GM10847 (cell line): ENCODE measurements around the gene FASN.

Experiments used
- POLR2A ChIP-seq: IDR thresholded peaks from 2 replicates; pipeline ENCODE4 v1.6.1; 2011; ENCODE audit not compliant: insufficient read length; ENCODE audit errors: extremely low read depth

Gene FASN

GRCh38 chr17:82039695-82040299 is 58.2 kb downstream of the FASN start:
- no peak for TF ChIP-seq POLR2A

DNA sequence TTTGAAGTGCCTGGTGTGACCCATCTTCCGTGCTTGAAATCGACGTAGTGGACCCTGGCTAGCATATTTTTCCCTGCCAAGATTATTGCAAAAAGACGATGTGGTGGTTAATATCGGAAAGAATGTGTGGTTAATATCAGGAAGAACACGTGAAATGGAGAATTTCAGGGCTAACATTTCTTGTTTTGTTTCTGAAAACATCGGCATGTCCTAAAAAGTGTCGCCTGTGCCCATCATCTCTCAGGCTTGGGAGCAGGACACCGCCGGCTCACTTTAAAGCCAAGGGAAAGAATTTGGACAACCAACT is 60.2 kb downstream of the FASN start:
- no peak for TF ChIP-seq POLR2A

DNA sequence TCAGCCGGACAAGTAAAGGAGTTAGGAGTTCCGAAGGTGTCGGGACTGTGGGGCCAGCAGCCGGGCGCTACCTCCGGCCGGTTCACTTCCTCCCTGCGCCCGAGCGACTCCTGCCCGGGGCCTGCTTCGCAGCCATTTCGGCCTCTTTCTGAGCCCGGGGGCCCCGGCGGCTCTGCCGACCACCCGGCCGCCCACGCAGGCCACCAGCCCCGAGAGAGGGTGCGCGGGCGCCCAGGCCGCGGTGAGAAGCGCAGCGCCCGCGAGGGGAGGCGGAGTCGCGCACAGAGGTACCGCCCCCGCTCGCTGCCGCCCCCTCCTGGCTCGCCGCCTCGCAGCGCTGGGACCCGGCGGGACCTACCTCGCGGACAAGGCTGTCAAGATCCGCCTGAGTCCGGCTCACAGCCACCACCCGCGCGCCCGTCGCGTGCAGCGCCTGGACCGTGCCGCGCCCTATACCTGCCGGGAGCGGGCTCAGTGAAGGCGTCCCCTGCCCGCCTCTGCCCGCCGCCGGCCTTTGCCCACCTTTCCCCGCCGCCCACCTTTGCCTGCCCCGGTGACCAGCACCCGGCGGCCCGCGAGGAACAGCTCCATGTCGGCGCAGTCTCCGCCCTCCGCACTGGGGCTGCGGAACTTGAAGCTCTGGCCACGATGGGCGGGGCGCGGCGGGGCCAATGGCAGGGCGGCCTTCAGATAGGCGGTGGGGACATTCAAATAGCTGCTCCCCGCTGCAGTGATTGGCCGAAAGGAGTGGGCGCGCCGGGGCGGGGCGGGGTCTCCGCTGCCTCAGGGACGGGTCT is 60.7 kb downstream of the FASN start, which contains the start of gene DCXR:
Gene DCXR (minus strand): TSS at position 606 of the 797 bp plus-strand sequence. CDS start 15 bp downstream, at position 591.
- peak; percentile 98 for TF ChIP-seq POLR2A

- TF ChIP-seq POLR2A = no peak
Observed at GRCh38 chr17:82036634-82037091, 61.4 kb downstream of the FASN start.

- no peak for TF ChIP-seq POLR2A
Observed at GRCh38 chr17:82035956-82036633, 61.9 kb downstream of the FASN start.

GRCh38 chr17:82035488-82035887 is 62.5 kb downstream of the FASN start:
- no peak for TF ChIP-seq POLR2A

DNA sequence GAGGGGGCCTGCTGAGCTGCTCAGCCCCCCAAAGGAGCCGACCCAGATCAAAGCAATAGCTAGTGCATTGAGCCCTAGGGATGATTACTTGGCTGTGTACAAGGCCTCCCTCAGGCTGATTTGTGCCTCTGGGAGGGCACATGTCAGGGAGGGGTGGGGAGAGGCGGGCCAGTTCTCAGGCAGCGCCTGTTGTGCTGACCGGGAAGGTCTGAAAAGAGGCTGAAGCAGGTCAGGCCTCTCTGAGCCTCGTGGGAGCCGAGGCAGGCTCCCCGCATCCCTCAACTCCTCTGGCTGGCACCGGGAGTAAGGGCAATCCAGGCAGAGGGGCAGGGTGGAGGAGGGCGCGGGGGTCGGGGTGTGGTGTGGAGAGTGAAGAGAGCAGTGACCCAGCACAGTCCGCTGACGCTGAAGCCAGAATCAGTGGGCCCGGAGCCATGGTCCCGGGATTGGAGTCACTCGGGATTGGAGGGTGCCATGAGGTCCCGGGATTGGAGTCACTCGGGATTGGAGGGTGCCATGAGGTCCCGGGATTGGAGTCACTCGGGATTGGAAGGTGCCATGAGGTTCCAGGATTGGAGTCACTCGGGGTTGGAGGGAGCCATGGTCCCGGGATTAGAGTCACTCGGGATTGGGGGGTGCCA is 63.5 kb downstream of the FASN start:
- no peak for TF ChIP-seq POLR2A

DNA sequence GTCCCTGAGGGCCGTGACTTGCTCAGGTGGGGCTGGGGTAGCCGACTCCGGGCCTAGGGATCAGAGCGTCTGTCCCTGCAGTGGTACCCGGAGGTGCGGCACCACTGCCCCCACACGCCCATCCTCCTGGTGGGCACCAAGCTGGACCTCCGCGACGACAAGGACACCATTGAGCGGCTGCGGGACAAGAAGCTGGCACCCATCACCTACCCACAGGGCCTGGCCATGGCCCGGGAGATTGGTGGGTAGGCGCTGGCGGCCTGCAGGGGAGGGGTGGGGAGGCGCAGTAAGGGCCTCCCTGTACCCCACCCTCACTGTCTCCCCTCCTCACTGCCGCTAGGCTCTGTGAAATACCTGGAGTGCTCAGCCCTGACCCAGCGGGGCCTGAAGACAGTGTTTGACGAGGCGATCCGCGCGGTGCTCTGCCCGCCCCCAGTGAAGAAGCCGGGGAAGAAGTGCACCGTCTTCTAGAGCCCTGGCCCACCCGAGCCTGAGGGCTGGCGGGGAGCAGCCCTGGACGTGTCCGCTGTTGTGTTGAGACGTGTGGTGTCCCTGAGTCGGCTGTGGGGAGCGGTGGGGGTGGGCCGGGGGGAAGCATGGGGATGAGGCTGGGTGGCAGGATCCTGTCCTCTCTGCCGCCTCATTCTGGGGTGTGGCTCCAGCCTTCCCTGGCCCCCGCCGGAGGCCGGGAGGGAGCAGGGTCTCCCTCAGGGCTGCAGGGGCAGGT is 64.5 kb downstream of the FASN start:
- no peak for TF ChIP-seq POLR2A

DNA sequence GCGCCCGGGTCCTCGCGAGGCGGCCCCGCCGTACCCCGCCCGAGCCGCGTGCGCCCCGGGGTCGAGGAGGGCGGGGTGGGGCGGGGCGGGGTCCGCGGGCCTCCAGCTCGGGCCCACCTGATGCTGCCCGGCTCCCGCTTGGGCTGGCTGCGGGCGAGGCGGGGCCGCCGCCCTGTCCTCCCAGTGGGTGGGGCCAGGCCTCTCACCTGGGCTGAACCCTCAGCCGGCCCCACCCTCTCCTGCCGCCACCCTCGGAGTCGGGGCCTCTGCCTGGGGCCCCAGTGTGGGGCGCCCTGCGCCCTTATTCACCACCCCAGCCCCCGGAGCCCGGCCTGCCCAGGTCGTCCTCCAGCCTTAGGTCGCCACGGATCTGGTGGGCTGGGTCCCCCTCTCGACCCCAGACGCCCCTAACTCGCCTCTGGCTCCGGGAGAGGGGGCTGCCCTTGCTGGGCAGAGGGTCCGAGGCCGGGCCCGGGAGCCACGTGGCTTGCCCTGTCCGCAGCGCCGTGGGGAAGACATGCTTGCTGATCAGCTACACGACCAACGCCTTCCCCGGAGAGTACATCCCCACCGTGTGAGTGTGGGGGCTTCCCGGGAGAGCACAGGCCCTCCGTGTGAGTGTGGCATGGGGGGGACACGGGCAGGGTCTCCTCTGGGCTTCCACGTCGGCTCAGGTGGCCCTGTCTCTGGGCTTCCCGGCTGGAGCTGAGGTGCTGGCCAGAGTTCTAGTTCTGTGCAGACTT is 66.0 kb downstream of the FASN start:
- no peak for TF ChIP-seq POLR2A

DNA sequence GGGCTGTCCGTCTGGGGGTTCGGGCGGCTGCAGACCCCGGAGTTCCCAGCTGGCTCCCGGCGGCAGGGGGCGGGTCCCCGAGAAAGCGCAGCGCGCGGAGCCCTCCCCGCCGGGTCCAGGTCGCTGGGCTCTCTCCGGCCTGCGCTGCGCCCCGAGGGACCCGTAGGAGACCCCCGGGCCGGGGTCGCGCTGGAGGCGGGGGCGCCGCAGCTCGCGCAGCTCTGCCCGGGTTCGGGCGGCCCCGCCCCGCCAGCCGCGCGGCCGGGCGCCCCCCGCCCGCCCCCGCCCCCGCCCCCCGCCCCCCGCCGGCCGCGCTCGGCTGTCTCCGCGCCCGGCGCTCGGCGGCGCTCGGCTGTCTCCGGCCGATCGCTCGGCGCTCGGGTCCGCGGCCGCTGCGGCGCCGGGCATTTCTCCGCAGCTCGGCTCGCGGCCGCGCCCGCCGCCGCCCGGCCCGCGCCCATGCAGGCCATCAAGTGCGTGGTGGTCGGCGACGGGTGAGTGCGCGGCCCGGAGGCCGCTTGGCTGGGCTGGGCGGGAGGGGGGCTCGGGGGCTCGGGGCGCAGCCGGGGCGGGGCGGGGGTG is 66.6 kb downstream of the FASN start, which contains the start of gene RAC3:
Gene RAC3 (plus strand): TSS at position 376 of the 582 bp plus-strand sequence. CDS start 84 bp downstream, at position 460.
- no peak for TF ChIP-seq POLR2A

DNA sequence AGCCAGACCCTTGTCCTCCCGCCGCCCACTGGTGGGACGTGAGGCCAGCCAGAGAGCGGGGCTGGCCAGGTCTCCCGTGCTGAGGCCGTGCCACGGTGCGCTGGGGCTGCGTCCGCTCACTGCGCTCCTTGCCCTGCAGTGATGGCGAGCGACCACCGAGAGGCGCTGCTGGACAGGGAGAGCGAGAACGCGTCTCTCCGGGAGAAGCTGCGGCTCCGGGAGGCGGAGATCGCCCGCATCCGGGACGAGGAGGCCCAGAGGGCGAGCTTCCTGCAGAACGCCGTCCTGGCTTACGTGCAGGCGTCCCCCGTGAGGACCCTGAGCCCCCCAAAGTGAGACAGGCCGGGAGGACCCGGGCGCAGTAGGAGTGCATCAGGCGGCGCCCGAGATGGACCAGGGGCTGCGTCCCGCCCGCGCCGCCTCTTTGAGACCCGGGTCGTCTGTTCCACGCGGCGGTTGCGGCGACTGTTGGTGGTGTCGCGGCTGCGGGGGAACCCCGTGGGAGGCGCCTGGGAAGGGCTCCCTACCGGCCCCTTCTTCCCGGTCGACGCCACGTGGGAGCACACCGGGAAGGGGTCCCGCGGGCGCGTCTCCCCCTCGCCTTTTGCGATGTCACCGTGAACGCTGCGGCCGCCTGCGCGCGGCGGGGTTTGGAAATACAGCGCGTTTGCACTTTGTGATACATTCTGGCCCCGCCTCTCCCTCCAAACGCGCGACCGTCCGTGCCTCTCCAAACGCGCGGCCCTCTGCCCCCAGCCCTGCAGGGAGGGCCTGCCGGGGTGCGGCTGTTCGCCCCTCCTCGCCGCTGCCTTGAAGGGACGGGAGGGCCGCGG is 67.3 kb downstream of the FASN start:
- TF ChIP-seq POLR2A = no peak

GRCh38 chr17:82029990-82030469 is 68.0 kb downstream of the FASN start:
- no peak for TF ChIP-seq POLR2A

GRCh38 chr17:82029391-82029790 is 68.6 kb downstream of the FASN start:
- no peak for TF ChIP-seq POLR2A

DNA sequence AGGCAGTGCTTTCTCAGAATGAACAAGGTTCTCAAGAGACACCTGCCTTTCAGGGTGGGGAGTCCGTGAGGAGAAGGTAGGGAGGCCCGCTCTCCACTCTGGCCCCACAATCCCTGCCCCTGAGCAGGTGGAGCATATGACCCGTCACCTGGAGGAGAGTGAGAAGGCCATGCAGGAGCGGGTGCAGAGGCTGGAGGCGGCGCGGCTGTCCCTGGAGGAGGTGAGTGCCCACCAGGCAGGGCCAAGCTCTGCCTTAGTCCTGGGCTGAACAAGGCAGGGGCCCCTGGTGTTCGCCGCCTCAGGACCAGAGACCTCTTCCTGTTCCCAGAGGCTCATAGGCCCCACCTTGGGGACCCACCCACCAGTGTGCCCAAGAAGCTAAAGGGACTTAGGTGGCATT is 69.1 kb downstream of the FASN start:
- TF ChIP-seq POLR2A = no peak
